Amniotic epithelial cell (primary cell): Measurements from ENCODE around the gene VIT.
"Not testable (repeated sequence)": the region's sequence is repeated elsewhere in the genome, so short reads cannot be mapped to it uniquely, and the experiment has no call there.

ENCODE experiments used
- DNase-seq: peaks from one replicate; pipeline ENCODE4 v3.0.0-alpha.2; 2010; ENCODE audit warnings: low read depth

The VIT gene

DNA sequence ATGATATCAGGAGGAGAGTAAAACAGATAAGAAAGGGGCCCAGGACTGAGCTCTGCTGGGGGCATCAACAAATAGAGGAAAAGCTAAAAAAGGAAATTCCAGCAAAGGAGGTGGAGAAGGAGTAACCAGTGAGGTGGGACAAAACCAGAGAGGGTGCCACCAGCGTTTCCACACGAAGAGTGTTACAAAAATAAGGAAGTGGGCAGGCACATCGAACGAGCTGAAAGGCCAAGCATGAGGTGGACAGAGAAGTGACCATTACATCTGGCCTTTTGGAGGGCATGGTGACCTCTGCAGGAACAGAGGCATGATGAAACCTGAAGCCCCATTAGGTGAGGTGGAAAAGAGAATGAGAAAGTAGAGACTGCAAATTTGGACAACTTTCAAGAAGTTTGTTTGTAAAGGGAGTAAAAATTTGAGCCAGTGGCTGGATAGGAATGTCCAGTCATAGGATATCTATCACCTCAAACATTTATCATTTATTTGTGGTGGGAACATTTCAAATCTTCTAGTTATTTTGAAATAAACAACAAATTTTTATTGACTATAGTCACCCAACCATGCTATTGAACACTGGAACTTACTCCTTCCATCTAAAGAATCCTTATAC lies 18.4 kb upstream of the VIT start:
- peak; percentile 51 for DNase-seq

DNA sequence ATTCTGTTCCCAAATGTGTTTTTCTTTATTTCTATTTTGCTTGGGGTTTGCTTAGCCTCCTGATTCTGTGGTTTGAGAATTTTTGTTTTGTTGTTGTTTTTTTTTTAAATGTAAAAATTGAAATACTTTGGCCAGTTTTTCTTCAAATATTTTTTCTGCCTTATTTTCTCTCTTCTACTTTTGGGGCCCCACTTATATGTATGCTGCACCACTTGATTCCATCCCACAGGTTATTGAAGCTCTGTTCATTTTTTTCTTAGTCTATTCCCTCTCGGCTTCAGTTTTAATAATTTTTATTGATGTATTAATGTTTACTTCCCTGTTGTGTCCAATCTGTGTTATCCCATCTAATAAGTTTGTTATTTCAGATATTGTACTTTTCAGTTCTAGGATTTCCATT lies 17.7 kb upstream of the VIT start:
- peak; percentile 24 for DNase-seq

DNA sequence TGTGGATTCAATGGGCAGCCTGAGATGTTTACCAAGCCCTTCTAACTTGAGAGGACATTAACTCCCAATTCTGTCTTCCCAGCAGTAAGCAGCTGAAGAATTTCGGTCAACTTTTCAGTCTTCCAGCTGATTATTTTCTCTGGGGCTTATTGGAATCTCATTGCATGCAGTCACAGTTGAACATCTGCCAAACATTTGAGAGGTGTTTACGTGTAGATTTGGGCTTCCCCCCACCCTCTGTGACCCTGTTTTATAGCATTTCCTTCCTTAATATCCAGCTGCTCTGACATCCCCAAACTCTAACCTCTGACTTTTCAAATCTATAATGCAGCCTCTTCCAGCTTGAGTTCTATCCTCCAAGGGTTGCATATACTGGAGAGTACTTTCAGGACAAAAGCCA lies 16.5 kb upstream of the VIT start:
- DNase-seq = no peak

DNA sequence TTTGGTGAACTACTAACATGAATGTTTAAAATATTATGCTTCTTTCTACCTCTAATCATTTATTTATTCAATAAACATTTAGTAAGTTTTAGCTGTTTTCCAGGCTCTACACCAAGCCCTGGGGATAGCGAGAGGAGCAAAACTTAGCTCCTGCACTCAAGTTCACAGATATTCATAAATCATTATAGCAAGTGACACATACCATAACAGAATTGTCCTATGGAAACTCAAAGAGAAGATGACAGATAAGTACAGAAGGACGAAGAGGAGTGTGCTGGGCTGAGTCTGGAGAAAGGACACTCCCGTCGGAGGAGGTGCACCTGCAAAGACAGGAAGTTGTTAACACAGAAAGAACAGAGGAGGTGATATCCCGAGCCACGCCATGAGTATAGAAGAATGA lies 13.9 kb upstream of the VIT start:
- DNase-seq = no peak

DNA sequence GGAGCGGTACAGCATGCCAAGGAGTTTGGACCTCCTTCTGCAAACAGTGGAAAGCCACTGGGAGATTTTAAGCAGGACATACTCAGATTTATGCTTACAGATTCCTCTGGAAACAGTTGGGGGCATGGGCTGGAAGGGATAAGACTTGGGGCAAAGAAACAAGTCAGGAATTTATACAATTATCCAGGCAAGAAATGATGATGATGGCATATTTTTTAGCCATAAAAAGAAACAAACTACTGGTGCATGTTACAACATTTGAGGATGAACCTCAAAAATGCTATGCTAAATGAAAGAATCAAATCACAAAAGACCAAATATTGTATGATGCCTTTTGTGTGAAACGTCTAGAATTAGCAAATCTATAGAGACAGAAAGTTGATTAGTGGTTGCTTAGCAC lies 13.5 kb upstream of the VIT start:
- DNase-seq = no peak

DNA sequence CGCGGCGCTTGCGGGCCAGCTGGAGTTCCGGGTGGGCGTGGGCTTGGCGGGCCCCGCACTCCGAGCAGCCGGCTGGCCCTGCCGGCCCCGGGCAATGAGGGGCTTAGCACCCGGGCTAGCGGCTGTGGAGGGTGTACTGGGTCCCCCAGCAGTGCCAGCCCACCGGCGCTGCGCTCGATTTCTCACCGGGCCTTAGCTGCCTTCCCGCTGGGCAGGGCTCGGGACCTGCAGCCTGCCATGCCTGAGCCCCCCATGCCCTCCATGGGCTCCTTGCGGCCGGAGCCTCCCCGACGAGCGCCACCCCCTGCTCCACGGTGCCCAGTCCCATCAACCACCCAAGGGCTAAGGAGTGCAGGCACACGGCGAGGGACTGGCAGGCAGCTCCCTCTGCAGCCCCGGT lies 8.2 kb upstream of the VIT start:
- not testable (repeated sequence) for DNase-seq

DNA sequence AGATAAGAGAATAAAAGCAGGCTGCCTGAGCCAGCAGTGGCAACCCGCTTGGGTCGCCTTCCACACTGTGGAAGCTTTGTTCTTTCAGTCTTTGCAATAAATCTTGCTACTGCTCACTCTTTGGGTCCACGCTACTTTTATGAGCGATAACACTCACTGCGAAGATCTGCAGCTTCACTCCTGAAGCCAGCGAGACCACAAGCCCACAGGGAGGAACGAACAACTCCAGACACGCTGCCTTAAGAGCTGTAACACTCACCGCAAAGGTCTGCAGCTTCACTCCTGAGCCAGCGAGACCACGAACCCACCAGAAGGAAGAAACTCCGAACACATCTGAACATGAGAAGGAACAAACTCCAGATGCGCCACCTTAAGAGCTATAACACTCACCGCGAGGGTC lies 7.5 kb upstream of the VIT start:
- not testable (repeated sequence) for DNase-seq

DNA sequence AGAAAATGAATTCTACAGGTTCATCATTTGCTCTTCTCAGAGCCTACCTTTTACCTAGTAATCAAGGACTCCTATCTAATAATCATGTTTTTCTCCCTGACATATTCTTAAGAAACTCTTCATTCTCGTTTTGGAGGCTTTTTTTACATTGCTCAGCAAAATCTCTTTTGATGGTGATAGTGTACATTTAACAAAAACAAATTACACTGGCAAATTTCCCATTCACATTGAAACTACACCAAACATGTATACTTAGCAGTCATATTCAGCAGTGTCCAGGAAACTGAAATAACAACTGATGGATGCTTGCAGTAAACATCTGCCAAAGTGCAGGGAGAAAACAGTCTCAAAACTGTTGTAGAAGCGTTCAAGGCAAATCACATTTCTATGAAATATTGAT lies 4.4 kb upstream of the VIT start:
- no peak for DNase-seq

DNA sequence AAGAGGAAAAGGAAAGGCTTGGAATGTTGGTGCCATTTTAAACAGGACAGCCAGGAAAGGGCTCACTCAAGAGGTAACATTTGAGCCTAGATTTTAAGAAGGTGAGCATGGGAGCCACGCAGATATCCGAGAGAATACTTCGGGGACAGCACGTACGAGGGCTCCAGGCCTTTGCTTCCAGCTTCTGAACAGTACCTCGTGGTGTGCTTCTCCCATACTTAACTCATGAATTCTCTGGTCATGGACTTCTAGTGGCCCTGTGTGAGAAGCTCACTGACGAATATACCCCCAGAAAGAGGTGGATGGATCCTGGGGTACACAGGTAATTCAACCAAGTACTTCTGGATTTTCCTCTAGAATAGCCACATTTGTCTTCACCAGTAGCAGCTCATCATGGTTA lies 2.7 kb upstream of the VIT start:
- DNase-seq = no peak

DNA sequence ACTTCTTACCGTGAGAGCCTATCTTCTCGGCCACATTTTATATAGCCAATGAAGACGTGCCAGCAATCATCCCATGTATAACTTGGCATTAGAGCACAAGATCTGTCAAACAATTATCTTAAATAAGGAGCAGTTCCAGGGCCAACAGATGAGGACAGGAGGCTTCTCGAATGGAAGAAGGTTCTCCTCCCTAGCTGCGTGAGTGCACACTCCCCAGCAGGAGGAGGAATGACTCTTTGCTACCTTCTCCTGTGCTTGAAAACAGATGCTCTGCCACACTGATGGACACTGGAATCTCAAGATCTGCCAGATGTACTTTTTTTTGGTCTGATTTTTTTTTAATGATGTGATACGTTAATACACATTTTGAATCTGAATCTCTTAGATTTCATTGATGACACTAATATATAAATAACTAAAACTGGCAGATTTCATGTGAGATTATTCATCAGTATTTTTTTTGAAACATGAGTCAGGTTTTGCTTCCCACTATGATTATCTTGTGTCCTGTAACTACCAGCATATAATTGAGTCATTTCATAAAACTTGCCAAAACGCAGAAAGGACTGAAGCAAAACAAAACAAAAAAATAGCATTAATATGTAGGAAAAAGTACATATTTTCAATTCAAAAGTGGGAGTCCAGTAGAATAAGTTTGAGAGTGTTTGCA lies 626 bp upstream of the VIT start:
- DNase-seq = peak; percentile 65

DNA sequence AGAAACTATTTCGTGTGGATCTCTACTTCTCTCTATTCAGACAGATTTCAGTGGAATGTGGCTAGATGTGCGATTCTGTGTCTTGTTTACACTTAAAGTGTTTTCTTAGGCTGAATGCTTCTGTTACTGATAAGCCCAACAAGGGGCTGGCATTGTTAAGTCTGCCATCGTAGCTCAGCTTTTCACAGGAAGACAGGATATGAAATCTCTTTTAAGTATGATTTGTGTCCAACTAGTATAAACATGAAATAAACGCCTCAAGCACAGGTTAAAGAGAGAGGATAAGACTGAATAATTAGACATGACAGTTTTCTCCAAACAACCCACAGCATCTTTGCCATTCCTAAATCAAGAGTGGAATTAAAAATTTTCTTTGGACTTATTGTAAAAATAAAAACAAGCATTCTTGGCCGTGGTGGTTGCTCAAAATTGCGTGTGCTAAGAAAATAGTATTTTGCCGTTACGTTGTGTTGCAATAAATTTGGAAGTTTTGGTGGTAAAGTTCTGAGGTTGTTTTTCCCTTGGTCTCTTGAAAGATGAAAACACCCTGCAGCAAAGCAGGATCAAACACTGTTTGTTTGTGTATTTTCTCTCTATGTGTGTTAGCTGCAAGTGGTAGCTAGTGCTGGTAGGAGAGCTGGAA lies 1.0 kb downstream of the VIT start:
- DNase-seq = peak; percentile 47

DNA sequence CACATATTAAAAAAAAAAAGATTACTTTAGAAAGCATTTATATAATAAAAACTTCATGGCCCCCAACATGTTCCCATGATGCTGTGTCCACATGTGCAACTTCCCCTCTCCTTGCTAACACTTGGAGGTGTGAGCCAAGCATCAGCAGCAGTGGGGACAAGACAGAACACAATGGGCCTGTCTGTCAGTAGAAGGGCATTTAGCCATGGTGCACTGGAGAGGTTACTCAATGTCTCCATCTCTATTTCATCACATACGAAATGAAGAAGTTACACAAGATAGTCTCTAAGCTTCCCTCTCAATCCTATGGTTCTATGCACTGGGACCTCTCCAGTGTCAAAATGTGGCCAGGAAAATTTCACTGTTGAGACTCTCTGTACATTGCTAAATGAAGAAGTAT lies 2.5 kb downstream of the VIT start:
- peak; percentile 66 for DNase-seq

DNA sequence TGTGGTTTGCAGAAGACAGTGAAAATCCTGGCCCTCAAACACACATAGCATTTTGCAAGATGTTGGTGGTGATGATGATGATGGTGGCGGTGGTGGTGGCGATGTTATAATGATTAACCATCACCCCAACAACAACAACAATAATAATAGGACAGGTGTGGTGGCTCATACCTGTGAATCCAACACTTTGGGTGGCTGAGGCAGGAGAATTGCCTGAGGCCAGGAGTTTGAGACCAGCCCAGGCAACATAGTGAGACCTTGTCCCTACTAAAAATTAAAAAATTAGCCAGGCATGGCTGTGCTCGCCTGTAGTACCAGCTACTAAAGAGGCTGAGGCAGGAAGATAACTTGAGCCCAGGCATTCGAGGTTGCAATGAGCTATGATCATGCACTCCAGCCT lies 3.8 kb downstream of the VIT start:
- no peak for DNase-seq

DNA sequence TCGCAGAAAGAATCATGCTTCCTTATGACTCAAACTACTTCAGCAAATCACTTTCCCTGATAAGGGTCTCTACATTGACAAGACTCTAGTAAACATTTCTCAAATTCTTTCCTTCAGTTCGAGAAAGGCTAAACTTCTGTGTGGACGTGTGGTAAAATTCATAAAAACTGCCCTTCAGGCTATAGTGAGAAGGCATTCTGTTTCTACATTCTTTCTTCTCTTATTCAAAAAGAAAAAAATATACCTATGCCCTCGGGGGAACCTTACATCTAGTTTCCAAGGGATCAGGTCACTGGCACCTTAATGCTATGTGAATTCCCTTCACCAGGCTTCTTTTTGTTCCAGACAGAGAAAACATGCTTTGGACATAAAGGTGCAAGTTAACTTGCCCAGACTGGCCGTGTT lies 4.9 kb downstream of the VIT start:
- peak; percentile 43 for DNase-seq

DNA sequence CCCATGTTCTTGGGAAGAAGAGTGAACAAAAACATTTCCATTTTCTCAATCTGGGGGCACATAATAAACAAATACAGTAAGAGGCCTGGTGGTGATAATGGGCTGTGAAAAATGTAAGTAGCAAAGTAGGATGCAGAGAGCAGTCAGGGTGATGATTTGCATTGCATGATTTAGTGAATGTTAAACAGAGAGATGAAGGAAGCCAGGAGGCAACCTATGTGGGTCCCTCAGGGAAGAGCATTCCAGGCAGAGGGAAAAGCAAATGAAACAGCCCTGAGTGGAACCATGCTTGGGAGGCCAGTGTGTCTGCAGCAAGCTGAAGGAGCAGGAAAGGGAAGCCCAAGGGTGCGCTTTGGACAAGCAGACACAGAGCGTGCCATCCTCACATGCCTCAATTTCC lies 5.4 kb downstream of the VIT start:
- DNase-seq = no peak

DNA sequence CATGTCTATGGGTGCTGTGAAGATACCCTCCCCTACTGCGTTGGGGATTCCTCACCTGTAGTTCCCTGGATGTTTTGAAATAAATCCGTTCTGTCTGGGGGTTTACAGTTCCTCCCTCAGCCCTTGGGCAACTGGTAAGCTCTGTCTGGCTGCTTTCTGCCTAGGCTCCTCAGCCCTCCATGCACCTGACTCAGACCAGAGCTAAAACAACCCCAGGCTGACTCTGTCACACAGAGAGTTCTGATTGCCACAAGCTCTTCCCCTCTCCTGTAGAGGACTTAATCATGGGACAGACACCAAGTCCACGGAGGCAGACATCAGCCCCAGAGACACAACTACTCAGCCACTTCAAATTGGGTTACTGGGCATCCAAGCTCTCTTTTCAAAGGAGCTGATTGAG lies 6.3 kb downstream of the VIT start:
- DNase-seq = no peak

DNA sequence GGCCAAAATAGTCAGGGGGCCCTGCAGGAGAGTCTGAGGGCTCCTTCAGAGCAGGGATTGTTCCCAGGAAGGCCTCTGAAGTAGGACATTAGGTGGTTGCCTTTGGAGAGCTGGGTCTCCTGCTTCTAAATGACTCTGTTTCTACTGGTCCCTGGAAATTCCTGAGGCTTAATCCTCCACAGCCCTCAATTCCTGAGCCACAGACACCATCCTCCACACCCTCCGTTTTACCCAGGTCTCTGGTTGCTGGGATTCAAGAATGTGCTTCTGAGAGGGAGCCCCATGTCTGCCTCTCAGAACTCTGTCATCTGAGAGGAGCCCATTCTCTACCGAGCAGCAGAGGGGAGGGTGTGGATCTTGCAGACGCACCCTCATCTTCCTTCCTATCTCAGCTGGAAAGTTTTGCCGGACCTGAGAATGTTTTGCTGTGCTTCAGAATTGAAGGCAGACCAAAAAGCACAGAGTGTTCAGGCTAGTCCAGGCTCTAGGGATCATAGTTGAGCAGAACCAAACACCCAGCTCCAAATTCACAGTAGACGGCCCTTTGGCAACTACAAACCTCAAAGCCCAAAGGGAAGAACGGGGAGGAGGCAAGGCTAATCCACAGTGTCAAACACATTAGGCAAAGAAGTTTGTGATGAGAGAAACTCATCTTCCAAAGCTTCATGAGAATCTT lies 8.1 kb downstream of the VIT start:
- DNase-seq = no peak

DNA sequence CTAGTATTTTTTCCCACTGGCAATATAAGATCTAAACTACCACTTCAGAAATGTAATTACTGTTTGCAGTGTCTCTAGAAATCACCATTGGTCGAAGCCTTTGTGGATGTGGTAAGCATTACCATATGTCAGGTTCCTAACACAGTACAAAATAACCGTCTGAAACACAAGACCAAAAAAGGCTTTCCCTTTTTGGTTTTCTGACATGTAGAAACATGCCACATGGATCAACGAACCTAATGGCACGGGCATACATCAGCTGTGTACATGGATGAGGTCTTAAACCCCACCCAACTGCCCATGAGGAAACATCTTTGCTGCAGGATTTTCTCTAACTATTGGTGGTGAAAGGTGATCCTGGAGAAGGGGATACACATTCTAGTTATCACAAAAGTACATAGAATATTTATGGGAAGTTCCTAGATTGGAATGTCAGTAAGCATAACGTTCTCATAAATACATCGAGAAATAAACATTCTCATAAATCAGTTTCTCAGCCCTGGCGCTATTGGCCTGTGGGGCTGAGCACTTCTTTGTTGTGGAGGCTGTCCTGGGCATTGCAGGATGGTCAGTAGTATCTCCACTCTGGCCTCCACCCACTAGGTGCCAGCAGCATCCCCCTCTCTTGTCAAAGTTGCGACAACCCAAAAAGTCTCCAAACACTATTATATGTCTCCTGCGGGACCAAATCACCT lies 9.0 kb downstream of the VIT start:
- DNase-seq = no peak

DNA sequence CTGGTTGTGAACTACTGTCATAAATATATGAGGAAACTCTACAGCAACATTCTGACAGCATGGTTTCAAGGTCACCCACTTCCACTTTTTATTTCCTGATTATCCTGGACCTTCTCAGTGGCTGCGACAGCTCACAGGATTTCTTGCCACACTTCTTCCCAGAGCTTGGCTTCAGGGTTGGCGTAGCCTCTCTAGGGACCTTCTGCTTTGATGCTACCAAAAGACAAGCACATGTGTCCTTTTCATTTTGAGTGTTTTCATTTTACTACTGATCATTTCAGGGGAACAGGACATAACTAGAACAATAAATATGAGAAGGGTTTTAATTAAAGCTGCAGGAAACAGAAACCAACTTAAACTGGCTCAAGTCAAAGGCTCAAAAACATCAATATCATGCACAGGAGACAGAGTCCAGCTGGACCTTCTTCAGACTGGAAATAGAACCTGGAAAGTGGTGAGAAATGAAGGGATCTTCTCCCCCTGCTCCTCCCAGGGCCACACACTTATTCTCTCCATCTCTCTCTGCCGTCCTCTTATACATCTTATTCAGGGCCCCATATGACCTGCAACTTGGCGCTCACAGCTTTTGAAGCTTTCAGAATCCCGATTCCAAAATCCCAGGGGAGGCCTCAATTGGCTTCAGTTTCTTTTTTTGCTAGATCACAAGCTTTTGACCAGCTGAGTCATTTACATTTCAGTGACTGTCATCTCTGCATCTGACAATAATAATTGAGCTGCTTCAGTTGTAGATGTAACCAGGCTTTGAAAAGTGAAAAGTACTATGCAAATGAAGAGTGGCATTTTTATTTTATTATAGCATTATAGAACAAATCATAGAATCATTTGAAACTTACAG lies 9.7 kb downstream of the VIT start:
- DNase-seq = no peak

DNA sequence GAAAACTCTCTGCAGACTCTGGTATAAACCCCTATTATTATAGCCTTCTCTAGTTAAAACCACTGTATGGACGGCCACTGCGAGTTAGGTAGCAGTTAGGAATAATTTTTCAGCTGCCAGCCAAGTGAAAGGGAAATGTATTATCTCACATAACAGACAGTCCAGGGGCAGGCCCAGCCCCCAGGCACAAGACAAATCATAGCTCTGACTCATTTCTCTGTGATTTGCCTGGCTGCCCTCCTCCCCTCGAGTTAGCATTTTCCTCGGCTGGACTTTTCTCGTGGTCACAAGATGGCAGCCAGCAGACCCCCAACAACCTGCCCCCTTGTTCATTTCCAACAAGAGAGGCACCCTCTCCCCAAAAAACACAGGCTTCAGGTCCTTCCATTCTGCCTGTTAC lies 10.5 kb downstream of the VIT start:
- DNase-seq = peak; percentile 57

DNA sequence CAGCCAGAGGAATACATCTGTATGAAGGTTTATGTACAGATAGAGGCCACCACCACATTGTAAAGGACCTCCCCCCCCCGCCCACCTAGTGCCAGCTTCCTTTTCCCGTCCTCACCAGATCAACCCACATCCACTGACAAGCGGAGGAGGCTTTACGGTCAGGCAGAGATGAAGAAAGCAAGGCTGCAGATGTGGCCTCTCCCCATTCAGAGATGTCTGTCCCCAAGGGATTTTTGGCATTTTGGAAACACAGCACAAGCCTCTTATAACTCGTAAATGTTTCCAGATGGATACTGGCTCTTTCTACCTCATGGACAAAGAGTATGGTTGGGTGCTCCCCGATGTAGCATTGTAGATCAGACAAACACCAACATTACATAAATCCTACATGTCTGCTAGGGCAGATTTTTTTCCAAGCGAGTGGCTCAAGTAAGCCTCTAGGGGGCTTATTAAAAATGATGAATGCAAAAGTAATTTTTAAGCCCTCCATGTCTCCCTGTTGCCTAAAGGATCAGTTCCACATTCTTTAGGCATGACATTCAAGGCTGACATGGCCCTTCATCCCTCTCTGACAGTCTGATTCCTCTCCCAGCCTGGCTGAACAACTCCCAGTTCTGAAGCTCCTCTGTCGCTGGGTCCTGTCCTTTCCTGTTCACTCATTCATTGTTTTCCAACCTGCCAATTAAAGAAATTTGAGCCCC lies 11.7 kb downstream of the VIT start:
- DNase-seq = no peak
